ENCODE measurements around the gene KCNT1. TPM values are rescaled to one million over a fixed set of nuclear protein-coding genes. Genes with fewer than 3 reads are reported as not detected.

Gene KCNT1
- total and polyA plus RNA-seq, 2 donors (not counting 3 experiments of a cell fraction or from before 2014, with no cell fraction given): not detected

DNA sequence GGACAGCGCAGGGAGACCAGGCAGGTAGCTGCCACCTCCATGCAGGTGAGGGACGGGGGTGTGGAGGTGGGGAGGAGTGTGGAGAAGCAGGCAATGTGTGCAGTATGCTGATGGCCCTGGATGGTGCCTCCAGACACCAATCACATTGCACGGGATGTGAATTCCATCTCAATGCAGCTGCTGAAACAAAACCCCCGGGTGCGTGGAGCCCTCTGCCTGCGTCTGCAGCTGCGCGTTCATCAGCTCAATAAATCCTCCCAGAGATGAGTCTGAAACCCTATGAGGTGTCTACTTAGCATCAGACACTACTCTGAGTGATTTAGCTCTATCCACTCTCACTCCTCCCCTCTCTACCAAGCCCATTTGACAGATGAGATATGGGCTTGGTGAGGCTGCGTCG is 13.0 kb upstream of the KCNT1 start:
- Histone ChIP-seq H3K9me3 (replicated peaks; ENCODE audit: control insufficient read depth, insufficient read depth, low read length) (no peaks in the 10 kb centered on the region), H2AFZ (ENCODE audit: low read depth, low read length) (no peak overlapping the region), H3K9ac (replicated peaks; ENCODE audit: extremely low read depth, insufficient read depth, low read length) (no peak overlapping the region), H3K4me1 (ENCODE audit: control insufficient read depth, extremely low read depth, insufficient read depth, low read length) (no peaks in the 10 kb centered on the region), H3K27ac (ENCODE audit: insufficient read depth, low read depth, low read length) (no peak overlapping the region), H4K20me1 (replicated peaks; ENCODE audit: control insufficient read depth, extremely low read depth, insufficient read depth, low read length) (no peaks in the 10 kb centered on the region), H3K79me2 (ENCODE audit: control insufficient read depth, insufficient read depth, low read length) (no peaks in the 10 kb centered on the region), H3K4me2 (ENCODE audit: insufficient read depth, low read length) (no peak overlapping the region), H3K27me3 (ENCODE audit: control insufficient read depth in 2 of 2, insufficient read depth in 2 of 2, low read length in 2 of 2) (no peaks in the 10 kb centered on the region), H3K4me3 (replicated peaks in 1 of 3; ENCODE audit: insufficient read depth in 1 of 3, low read depth in 1 of 3, low read length in 3 of 3) (no peak overlapping the region), H3K36me3 (ENCODE audit: control insufficient read depth in 2 of 2, extremely low read depth in 1 of 2, insufficient read depth in 2 of 2, low read length in 2 of 2) (no peaks in the 10 kb centered on the region), H3K9me1 (replicated peaks; ENCODE audit: control insufficient read depth, extremely low read depth, insufficient read depth, low read length) (no peaks in the 10 kb centered on the region)
- FAIRE-seq (no peak), DNase-seq (ENCODE audit: low read depth, low spot score) (no peak)
- dilution Hi-C loops (cut with MboI; ENCODE audit: extremely low pct_ligation_motif_present, low sequenced_read_pairs): no loop called here
- ChIA-PET POLR2A (no interaction called here), CTCF (no interaction called here)
- intact Hi-C loops (cut with micrococcal nuclease): no loop called here
- BruUV-seq (replicated peaks): no TSS peak
- TF ChIP-seq, protein P1, sequence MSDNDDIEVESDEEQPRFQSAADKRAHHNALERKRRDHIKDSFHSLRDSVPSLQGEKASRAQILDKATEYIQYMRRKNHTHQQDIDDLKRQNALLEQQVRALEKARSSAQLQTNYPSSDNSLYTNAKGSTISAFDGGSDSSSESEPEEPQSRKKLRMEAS (IDR thresholded peaks at IDR 0.05; ENCODE audit: insufficient read depth, insufficient read length): no peak
- no peak for TF ChIP-seq JUN (IDR thresholded peaks at IDR 0.05; ENCODE audit: borderline replicate concordance, insufficient read depth, insufficient read length, low read depth)

DNA sequence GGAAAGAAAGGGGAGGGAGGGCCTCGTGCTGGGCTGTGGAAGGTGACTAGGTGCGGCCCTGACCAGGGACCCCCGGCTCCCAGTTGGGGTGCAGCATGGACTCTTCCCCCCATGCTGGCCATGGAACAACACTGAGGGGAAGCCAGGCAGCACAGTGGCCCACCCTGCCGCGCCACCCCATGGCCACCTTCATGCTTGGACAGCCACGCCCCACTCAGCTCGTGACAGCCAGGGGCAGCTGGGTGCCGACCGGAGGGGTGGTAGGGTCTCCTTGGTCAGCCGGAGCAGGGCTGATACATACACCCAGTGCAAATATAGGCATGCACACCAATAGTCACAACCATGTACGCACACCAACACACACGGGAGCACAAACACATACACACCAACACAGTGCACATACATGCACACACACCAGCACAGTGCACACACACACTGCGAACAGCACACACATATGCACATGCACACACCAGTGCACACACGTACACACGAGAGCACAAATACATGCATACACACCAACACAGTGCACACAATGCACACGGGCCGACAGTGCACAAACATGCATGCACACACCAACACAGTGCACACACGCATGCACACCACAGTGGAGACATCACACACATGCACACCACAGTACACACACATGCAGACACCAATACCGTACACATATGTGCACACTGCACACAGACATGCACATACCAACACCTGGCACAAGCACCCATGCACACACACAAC is 11.0 kb upstream of the KCNT1 start:
- Histone ChIP-seq H3K27ac (ENCODE audit: insufficient read depth, low read depth, low read length) (no peak overlapping the region), H3K36me3 (ENCODE audit: control insufficient read depth in 2 of 2, extremely low read depth in 1 of 2, insufficient read depth in 2 of 2, low read length in 2 of 2) (no peaks in the 10 kb centered on the region), H3K4me2 (ENCODE audit: insufficient read depth, low read length) (no peak overlapping the region), H3K27me3 (ENCODE audit: control insufficient read depth in 2 of 2, insufficient read depth in 2 of 2, low read length in 2 of 2) (no peaks in the 10 kb centered on the region), H3K4me1 (ENCODE audit: control insufficient read depth, extremely low read depth, insufficient read depth, low read length) (no peaks in the 10 kb centered on the region), H3K9me1 (replicated peaks; ENCODE audit: control insufficient read depth, extremely low read depth, insufficient read depth, low read length) (no peaks in the 10 kb centered on the region), H3K79me2 (ENCODE audit: control insufficient read depth, insufficient read depth, low read length) (no peaks in the 10 kb centered on the region), H3K4me3 (replicated peaks in 1 of 3; ENCODE audit: insufficient read depth in 1 of 3, low read depth in 1 of 3, low read length in 3 of 3) (no peak overlapping the region), H3K9ac (replicated peaks; ENCODE audit: extremely low read depth, insufficient read depth, low read length) (no peak overlapping the region), H3K9me3 (replicated peaks; ENCODE audit: control insufficient read depth, insufficient read depth, low read length) (no peaks in the 10 kb centered on the region), H2AFZ (ENCODE audit: low read depth, low read length) (no peak overlapping the region), H4K20me1 (replicated peaks; ENCODE audit: control insufficient read depth, extremely low read depth, insufficient read depth, low read length) (no peaks in the 10 kb centered on the region)
- FAIRE-seq (no peak), DNase-seq (ENCODE audit: low read depth, low spot score) (no peak)
- POLR2A ChIA-PET: no interaction called here
- TF ChIP-seq POLR2AphosphoS5 (IDR thresholded peaks at IDR 0.05; ENCODE audit: insufficient read depth, low read depth, low read length): no peak
- TF ChIP-seq, protein P2, sequence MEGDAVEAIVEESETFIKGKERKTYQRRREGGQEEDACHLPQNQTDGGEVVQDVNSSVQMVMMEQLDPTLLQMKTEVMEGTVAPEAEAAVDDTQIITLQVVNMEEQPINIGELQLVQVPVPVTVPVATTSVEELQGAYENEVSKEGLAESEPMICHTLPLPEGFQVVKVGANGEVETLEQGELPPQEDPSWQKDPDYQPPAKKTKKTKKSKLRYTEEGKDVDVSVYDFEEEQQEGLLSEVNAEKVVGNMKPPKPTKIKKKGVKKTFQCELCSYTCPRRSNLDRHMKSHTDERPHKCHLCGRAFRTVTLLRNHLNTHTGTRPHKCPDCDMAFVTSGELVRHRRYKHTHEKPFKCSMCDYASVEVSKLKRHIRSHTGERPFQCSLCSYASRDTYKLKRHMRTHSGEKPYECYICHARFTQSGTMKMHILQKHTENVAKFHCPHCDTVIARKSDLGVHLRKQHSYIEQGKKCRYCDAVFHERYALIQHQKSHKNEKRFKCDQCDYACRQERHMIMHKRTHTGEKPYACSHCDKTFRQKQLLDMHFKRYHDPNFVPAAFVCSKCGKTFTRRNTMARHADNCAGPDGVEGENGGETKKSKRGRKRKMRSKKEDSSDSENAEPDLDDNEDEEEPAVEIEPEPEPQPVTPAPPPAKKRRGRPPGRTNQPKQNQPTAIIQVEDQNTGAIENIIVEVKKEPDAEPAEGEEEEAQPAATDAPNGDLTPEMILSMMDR (IDR thresholded peaks at IDR 0.05; ENCODE audit: extremely low read depth in 1 of 2, insufficient read depth in 1 of 2, low read depth in 1 of 2, low read length in 2 of 2): no peak
- no peak for TF ChIP-seq MYC (IDR thresholded peaks at IDR 0.05; ENCODE audit: low read depth, low read length)
- TF ChIP-seq EZH2 (IDR thresholded peaks at IDR 0.05; ENCODE audit: borderline replicate concordance, low read depth, low read length, severe bottlenecking): no peak
- no peak for TF ChIP-seq POLR2A (IDR thresholded peaks at IDR 0.05; ENCODE audit: low read depth, low read length)
- TF ChIP-seq, protein P1 (IDR thresholded peaks at IDR 0.05; ENCODE audit: insufficient read depth, insufficient read length): no peak
- dilution Hi-C loops (cut with MboI; ENCODE audit: extremely low pct_ligation_motif_present, low sequenced_read_pairs) (no loop called here), intact Hi-C loops (cut with micrococcal nuclease) (no loop called here)
- CTCF ChIA-PET: no interaction called here
- BruUV-seq (replicated peaks): no TSS peak
